B cell (primary cell): ENCODE data around the gene HSPB9. TPM values are rescaled to one million over a fixed set of nuclear protein-coding genes. Genes with fewer than 3 reads are reported as not detected.

ENCODE experiments used
- ATAC-seq: fragments of 200-7000 bp; cut with Tn5 transposase; one replicate; pipeline ENCODE4 v1.10.0; 2021; ENCODE audit warnings: low read depth, mild to moderate bottlenecking, moderate number of reproducible peaks, moderate library complexity
- CTCF ChIA-PET: fragments of 350-600 bp; sonication (Branson Sonifier 250); formaldehyde crosslinking; loops from one replicate; lab custom pipeline; 2021; ENCODE audit warnings: antibody characterized with exemption, inconsistent platforms; lab: Charles Lee
- POLR2A ChIA-PET: fragments of 350-600 bp; sonication (Branson Sonifier 250); formaldehyde crosslinking; loops from one replicate; lab custom pipeline; 2021; ENCODE audit warnings: antibody characterized with exemption; lab: Charles Lee
- DNase-seq: peaks from one replicate; pipeline ENCODE4 v3.0.0; 2013
- H2AFZ ChIP-seq: 2 replicates; pipeline ENCODE4 v1.6.1; 2012; ENCODE audit warnings: mild to moderate bottlenecking, low read depth, low read length; ENCODE audit not compliant: insufficient read depth, poor library complexity, severe bottlenecking
- H3K27ac ChIP-seq, 2 donors: 1 replicate in 1 of 2; 2 replicates in 1 of 2; pipeline ENCODE4 v1.5.1; 2012 to 2013; ENCODE audit warnings: low read length in 2 of 2, mild to moderate bottlenecking in 2 of 2, moderate library complexity in 1 of 2
- H3K27me3 ChIP-seq, 4 experiments: fragments of 200-600 bp in 1 of 4; sonication (generic) in 1 of 4; replicated peaks in 1 of 4; 1 replicate in 2 of 4; 2 replicates in 2 of 4; pipeline versions ENCODE4 v1.6.1 to v1.7.0; 2013 to 2016; ENCODE audit warnings: low read length in 3 of 4, mild to moderate bottlenecking in 2 of 4, mixed read lengths in 1 of 4, moderate library complexity in 1 of 4; ENCODE audit not compliant: insufficient read depth in 4 of 4, control insufficient read depth in 3 of 4; ENCODE audit errors: control extremely low read depth in 1 of 4
- H3K36me3 ChIP-seq, 2 experiments: replicated peaks in 1 of 2; 1 replicate in 1 of 2; 2 replicates in 1 of 2; pipeline versions ENCODE4 v1.6.1 to v1.7.1; 2013; ENCODE audit warnings: low read length in 1 of 2; ENCODE audit not compliant: insufficient read depth in 2 of 2, control insufficient read depth in 1 of 2; ENCODE audit errors: control extremely low read depth in 1 of 2, extremely low read depth in 1 of 2
- H3K4me1 ChIP-seq, 2 donors: fragments of 200-600 bp in 1 of 2; sonication (generic) in 1 of 2; 1 replicate in 1 of 2; 2 replicates in 1 of 2; pipeline versions ENCODE4 v1.5.1 to v1.6.1; 2013 to 2017; ENCODE audit warnings: low read length in 2 of 2; ENCODE audit not compliant: control insufficient read depth in 2 of 2, insufficient read depth in 2 of 2
- H3K4me2 ChIP-seq: replicated peaks from 2 replicates; pipeline ENCODE3; 2012; ENCODE audit warnings: mild to moderate bottlenecking, low read depth, low read length; ENCODE audit not compliant: poor library complexity, severe bottlenecking
- H3K4me3 ChIP-seq, 5 experiments: fragments of 200-600 bp in 1 of 5; sonication (generic) in 1 of 5; 1 replicate in 3 of 5; 2 replicates in 2 of 5; pipeline versions ENCODE4 v1.5.1 to v1.7.0; 2011 to 2016; ENCODE audit warnings: low read length in 4 of 5, mild to moderate bottlenecking in 4 of 5, low read depth in 2 of 5, control low read depth in 1 of 5, moderate library complexity in 1 of 5; ENCODE audit not compliant: insufficient read depth in 1 of 5; ENCODE audit errors: control extremely low read depth in 1 of 5, extremely low read depth in 1 of 5
- H3K79me2 ChIP-seq: fragments of 200-600 bp; sonication (generic); one replicate; pipeline ENCODE4 v1.6.0; 2016; ENCODE audit warnings: low read length; ENCODE audit not compliant: control insufficient read depth, insufficient read depth
- H3K9ac ChIP-seq: fragments of 200-600 bp; sonication (generic); 2 replicates; pipeline ENCODE4 v1.6.1; 2017; ENCODE audit warnings: mild to moderate bottlenecking, low read length, moderate library complexity
- H3K9me3 ChIP-seq, 3 donors: one replicate each; pipeline versions ENCODE4 v1.6.1 to v1.7.1; 2013; ENCODE audit warnings: low read length in 2 of 3; ENCODE audit not compliant: control insufficient read depth in 2 of 3, insufficient read depth in 1 of 3; ENCODE audit errors: control extremely low read depth in 1 of 3
- H4K20me1 ChIP-seq: 2 replicates; pipeline ENCODE4 v1.6.0; 2012; ENCODE audit warnings: mild to moderate bottlenecking, low read length; ENCODE audit not compliant: insufficient read depth, control insufficient read depth, poor library complexity, severe bottlenecking
- H3K27ac Mint-ChIP-seq: one replicate; pipeline ENCODE4 v1.8.0; 2021; ENCODE audit warnings: mixed read lengths
- H3K27me3 Mint-ChIP-seq: one replicate; pipeline ENCODE4 v1.8.0; 2021; ENCODE audit warnings: mixed read lengths
- H3K4me1 Mint-ChIP-seq: one replicate; pipeline ENCODE4 v1.8.0; 2021; ENCODE audit warnings: mixed read lengths
- H3K4me3 Mint-ChIP-seq: one replicate; pipeline ENCODE4 v1.8.0; 2021; ENCODE audit warnings: mixed read lengths
- H3K9me3 Mint-ChIP-seq: one replicate; pipeline ENCODE4 v1.8.0; 2022; ENCODE audit warnings: mixed read lengths; ENCODE audit not compliant: insufficient read depth
- CTCF ChIP-seq: fragments of 200-600 bp; IDR thresholded peaks from one replicate; pipeline ENCODE4 v1.8.0; 2022; ENCODE audit warnings: antibody characterized with exemption, mild to moderate bottlenecking
- EZH2 ChIP-seq: IDR thresholded peaks from 2 replicates; pipeline ENCODE4 v1.6.1; 2012; ENCODE audit warnings: borderline replicate concordance, low read depth, mild to moderate bottlenecking, moderate library complexity, low read length; ENCODE audit not compliant: insufficient read depth, poor library complexity, severe bottlenecking
- WGBS: methylation state at CpG from one replicate; pipeline ENCODE4 v1.1.5; 2013; ENCODE audit warnings: missing lambda C conversion rate; ENCODE audit not compliant: insufficient coverage; 5-methylcytosine and 5-hydroxymethylcytosine counted together
- intact Hi-C: fragments of 100-400 bp; cut with micrococcal nuclease; formaldehyde crosslinking; loops from one replicate; pipeline ENCODE4 v1.10.0; 2022
- polyA plus RNA-seq: library from polyadenylated mRNA; depleted of rRNA; stranded (reverse); fragments of >200 nt; gene quantifications from 2 replicates; pipeline ENCODE4 v1.2.3, GENCODE V29; 2012
- total RNA-seq, 2 donors: library from RNA; stranded (reverse); fragments of 120-200 nt in 1 of 2; gene quantifications; 1 replicate in 1 of 2; 2 replicates in 1 of 2; pipeline versions ENCODE4 v1.2.3 to v1.2.4, GENCODE V29; 2013 to 2022

Gene HSPB9
- total and polyA plus RNA-seq, 2 donors (not counting 1 experiment from before 2014, with no cell fraction given): 0.09 TPM; not detected in 1

GRCh38 chr17:42155614-42156045, 33.0 kb downstream of the HSPB9 start:
- Histone ChIP-seq H3K4me3 (peak overlapping the region in 4 of 5 experiments; percentile 46 to 100 (median 80)), H3K27me3 (no peaks in the 10 kb centered on the region), H3K27ac (no peak overlapping the region), H3K9ac (peak overlapping the region; percentile 99), H3K4me2 (peak overlapping the region; percentile 68), H3K9me3 (peaks cover 0 to 16% (median 0%) of the 10 kb centered on the region in 3 donors), H3K4me1 (peaks cover 14 to 23% of the 10 kb centered on the region in 2 donors), H3K79me2 (peaks cover 42% of the 10 kb centered on the region), H4K20me1 (peaks cover 38% of the 10 kb centered on the region), H2AFZ (peak overlapping the region; percentile 57), H3K36me3 (peaks cover 0 to 4% of the 10 kb centered on the region in 2 experiments)
- Mint-ChIP-seq H3K27me3 (no peaks in the 10 kb centered on the region), H3K27ac (peak overlapping the region; percentile 50), H3K9me3 (no peaks in the 10 kb centered on the region), H3K4me3 (peak overlapping the region; percentile 94), H3K4me1 (peaks cover 34% of the 10 kb centered on the region)
- intact Hi-C loops: loop anchor here (1.0 to 2.0 kb wide), 7 partner anchors 23 to 189 kb away; partner anchors contain the start of genes CNP, DHX58, DNAJC7 and KAT2A
- ChIA-PET POLR2A (interaction anchor here (0.7 kb wide), 1 partner anchor 95 kb away, joined by 3 read pairs; no protein-coding TSS in a partner anchor), CTCF (interaction anchor here (0.6 to 1.1 kb wide), 2 partner anchors 88 to 131 kb away, joined by 3 read pairs; no protein-coding TSS in a partner anchor)
- DNase-seq: no peak
- no peak for TF ChIP-seq EZH2
- no peak for TF ChIP-seq CTCF
- no peak for ATAC-seq
- WGBS: 69% methylated on average over 16 of the region's 17 CpGs

DNA sequence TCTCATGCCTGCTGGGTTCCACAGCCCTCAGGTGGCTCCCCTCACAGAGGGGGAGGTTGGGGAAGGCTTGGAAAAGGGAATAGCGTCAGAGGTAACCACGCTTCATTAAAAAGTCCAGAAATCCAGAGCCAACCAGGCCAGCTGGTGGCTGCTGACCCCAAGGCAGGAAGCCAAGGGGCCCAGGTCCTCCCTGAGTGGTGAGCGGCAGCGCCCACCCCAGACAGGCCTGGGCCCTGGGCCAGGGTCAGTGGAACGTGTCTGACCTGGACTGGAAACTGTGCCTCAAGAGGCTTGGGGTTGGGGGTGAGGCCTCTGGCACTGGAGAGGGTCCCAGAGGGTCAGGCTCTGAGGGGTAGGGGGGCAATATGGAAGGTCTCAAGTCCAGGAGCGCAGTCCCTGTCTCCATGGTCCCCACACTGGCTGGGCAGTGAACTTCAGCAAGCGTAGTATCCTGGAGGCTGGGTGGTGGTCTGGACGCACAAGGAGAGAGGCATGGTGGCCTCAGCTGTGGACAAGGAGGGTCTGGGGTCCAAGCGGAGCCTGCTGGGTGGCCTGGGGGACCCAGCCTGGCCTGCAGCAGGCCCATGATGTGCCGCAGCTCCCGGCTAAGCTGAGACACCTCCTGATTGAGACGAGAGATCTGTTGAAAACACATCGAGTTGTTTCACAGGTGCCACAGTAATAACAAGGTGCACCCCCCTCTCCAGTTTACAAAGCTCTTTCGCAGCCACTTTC, 37.4 kb downstream of the HSPB9 start:
- no peaks in the 10 kb centered on the region for H3K27me3 Mint-ChIP-seq
- Histone ChIP-seq H3K36me3 (no peaks in the 10 kb centered on the region), H3K79me2 (no peaks in the 10 kb centered on the region), H4K20me1 (no peaks in the 10 kb centered on the region), H3K27ac (no peak overlapping the region), H3K9ac (no peak overlapping the region), H3K9me3 (peaks cover 0 to 16% (median 0%) of the 10 kb centered on the region in 3 donors), H2AFZ (no peak overlapping the region), H3K4me1 (peaks cover 3 to 7% of the 10 kb centered on the region in 2 donors), H3K4me3 (no peak overlapping the region), H3K27me3 (no peaks in the 10 kb centered on the region), H3K4me2 (no peak overlapping the region)
- intact Hi-C loops: no loop called here
- H3K27ac Mint-ChIP-seq: no peak overlapping the region
- no peak overlapping the region for H3K4me3 Mint-ChIP-seq
- TF ChIP-seq EZH2: no peak
- no peak for TF ChIP-seq CTCF
- 92% methylated on average over 13 of the region's 14 CpGs for whole genome bisulfite sequencing
- H3K9me3 Mint-ChIP-seq: no peaks in the 10 kb centered on the region
- ChIA-PET POLR2A (interaction anchor here (0.7 kb wide), 1 partner anchor 24 kb away, joined by 3 read pairs; no protein-coding TSS in a partner anchor), CTCF (interaction anchor here (1.5 to 1.7 kb wide), 2 partner anchors 21 to 197 kb away, joined by 5 to 6 read pairs; partner anchors contain the start of gene KCNH4)
- peaks cover 11% of the 10 kb centered on the region for H3K4me1 Mint-ChIP-seq
- ATAC-seq: no peak
- DNase-seq: no peak
